ENCODE data around the gene NTRK1.

DNA sequence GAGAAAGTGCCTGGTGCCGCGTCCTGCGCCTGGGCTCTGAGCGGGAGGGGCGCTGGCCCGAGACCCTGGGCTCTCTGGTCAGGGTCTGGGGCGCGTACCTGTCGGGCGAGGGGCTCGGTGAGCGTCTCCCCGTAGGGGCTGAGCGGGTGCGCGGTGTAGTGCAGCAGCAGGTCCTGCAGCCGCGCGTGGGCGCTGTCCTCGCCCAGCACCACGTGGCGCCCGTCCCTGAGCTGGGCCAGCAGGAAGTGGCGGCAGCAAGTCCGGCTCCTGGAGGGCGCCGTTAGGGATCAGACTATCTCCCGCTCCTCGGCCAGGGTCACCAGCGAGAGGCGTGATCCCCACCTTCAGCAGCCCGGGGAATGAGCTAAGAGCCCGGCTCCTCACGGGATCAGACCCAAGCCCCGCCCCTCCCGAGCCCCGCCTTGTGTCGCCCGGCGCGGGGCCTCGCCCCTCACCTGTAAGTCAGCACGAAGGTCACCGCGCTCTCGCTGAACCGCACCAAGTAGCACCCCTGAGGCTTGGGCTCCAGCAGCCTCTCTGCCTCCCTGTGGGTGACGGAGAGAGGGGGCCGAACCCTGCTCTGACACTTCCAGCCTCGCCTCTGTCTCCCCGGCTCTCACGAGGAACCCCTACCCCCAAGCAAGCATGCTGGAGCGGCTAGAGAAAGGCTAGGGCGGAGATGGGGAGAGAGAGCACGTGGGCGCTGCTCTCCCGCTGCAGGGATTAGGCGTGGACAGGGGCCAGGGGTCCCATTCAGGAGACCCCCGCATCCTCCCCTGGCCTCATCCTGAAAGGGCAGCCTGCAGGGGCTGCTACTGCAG, 46.7 kb upstream of the NTRK1 start:
- TF ChIP-seq, protein P1, sequence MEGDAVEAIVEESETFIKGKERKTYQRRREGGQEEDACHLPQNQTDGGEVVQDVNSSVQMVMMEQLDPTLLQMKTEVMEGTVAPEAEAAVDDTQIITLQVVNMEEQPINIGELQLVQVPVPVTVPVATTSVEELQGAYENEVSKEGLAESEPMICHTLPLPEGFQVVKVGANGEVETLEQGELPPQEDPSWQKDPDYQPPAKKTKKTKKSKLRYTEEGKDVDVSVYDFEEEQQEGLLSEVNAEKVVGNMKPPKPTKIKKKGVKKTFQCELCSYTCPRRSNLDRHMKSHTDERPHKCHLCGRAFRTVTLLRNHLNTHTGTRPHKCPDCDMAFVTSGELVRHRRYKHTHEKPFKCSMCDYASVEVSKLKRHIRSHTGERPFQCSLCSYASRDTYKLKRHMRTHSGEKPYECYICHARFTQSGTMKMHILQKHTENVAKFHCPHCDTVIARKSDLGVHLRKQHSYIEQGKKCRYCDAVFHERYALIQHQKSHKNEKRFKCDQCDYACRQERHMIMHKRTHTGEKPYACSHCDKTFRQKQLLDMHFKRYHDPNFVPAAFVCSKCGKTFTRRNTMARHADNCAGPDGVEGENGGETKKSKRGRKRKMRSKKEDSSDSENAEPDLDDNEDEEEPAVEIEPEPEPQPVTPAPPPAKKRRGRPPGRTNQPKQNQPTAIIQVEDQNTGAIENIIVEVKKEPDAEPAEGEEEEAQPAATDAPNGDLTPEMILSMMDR (IDR thresholded peaks at IDR 0.05): peak; percentile 14 to 55 (median 50)
- TF ChIP-seq POLR2A (IDR thresholded peaks at IDR 0.05): no peak

Measured in breast epithelium (tissue), 3 donors.